GM12878 (cell line): Measurements from ENCODE around the gene DIRAS3. TPM values are rescaled to one million over a fixed set of nuclear protein-coding genes. Genes with fewer than 3 reads are reported as not detected.
A peak's percentile ranks its signal among the peaks of the same experiment; 100 is the strongest.
"Not testable (repeated sequence)": the region's sequence is repeated elsewhere in the genome, so short reads cannot be mapped to it uniquely, and the experiment has no call there.

ENCODE experiments used
- ATAC-seq: fragments of 200-7000 bp; cut with Tn5 transposase; 3 replicates; pipeline ENCODE4 v1.9.1; 2020; ENCODE audit warnings: mild to moderate bottlenecking, moderate library complexity
- BruUV-seq: library from RNA; stranded (reverse); fragments of 400-500 nt; replicated peaks from 2 replicates; lab custom pipeline; 2021; lab: Mats Ljungman, UMichigan
- CTCF ChIA-PET: fragments of 300-600 bp; sonication (Branson Sonifier 250); formaldehyde crosslinking; extraction: SDS; loops from one replicate; lab custom pipeline; 2021; ENCODE audit warnings: inconsistent platforms; lab: Yijun Ruan, JAX
- POLR2A ChIA-PET: fragments of 350-600 bp; formaldehyde crosslinking; extraction: SDS; loops from one replicate; lab custom pipeline; 2021; ENCODE audit warnings: inconsistent platforms; lab: Charles Lee
- RAD21 ChIA-PET: fragments of 300-600 bp; sonication (Branson Sonifier 250); formaldehyde crosslinking; loops from one replicate; lab custom pipeline; 2023; ENCODE audit warnings: antibody characterized with exemption; ENCODE audit not compliant: unreplicated experiment; lab: Charles Lee
- SMC1A ChIA-PET: fragments of 300-600 bp; sonication (Branson Sonifier 250); formaldehyde crosslinking; loops from one replicate; lab custom pipeline; 2023; ENCODE audit not compliant: unreplicated experiment, uncharacterized antibody; lab: Charles Lee
- DNase-seq: peaks from one replicate; pipeline ENCODE4 v3.0.0-alpha.2; 2011; ENCODE audit warnings: low read depth, low spot score
- FAIRE-seq: peaks from 3 replicates; lab custom pipeline; 2011; peaks lifted over from hg19 to GRCh38; lab: Jason Lieb, UNC
- H2AFZ ChIP-seq: 2 replicates; pipeline ENCODE4 v1.6.0; 2011; ENCODE audit warnings: low read depth, low read length, control low read depth; ENCODE audit not compliant: control insufficient read depth
- H3K27ac ChIP-seq: 2 replicates; pipeline ENCODE4 v1.5.1; 2011; ENCODE audit warnings: control low read depth; ENCODE audit not compliant: control insufficient read depth, insufficient read depth
- H3K27me3 ChIP-seq, 2 experiments: replicated peaks in 1 of 2; 2 replicates each; pipeline versions ENCODE4 v1.6.0 to v1.6.1; 2011; ENCODE audit warnings: low read length in 1 of 2; ENCODE audit not compliant: control insufficient read depth in 2 of 2, insufficient read depth in 2 of 2
- H3K36me3 ChIP-seq, 2 experiments: 2 replicates each; pipeline ENCODE4 v1.5.1; 2011; ENCODE audit warnings: low read length in 1 of 2; ENCODE audit not compliant: control insufficient read depth in 2 of 2, insufficient read depth in 2 of 2
- H3K4me1 ChIP-seq: 2 replicates; pipeline ENCODE4 v1.6.1; 2011; ENCODE audit warnings: mild to moderate bottlenecking, low read length, moderate library complexity, mixed read lengths; ENCODE audit not compliant: control insufficient read depth, insufficient read depth
- H3K4me2 ChIP-seq: 2 replicates; pipeline ENCODE4 v1.6.0; 2011; ENCODE audit warnings: control low read depth; ENCODE audit not compliant: control insufficient read depth, insufficient read depth
- H3K4me3 ChIP-seq: fragments of 200-600 bp; sonication (generic); 2 replicates; pipeline ENCODE4 v1.5.1; 2016
- H3K79me2 ChIP-seq: 2 replicates; pipeline ENCODE4 v1.6.0; 2011; ENCODE audit warnings: low read length; ENCODE audit not compliant: control insufficient read depth, insufficient read depth
- H3K9ac ChIP-seq: 2 replicates; pipeline ENCODE4 v1.8.0; 2011; ENCODE audit warnings: low read length, control low read depth, mixed read lengths; ENCODE audit not compliant: control insufficient read depth, insufficient read depth
- H3K9me3 ChIP-seq: replicated peaks from 3 replicates; pipeline ENCODE4 v1.5.1; 2011; ENCODE audit warnings: mild to moderate bottlenecking, low read length; ENCODE audit not compliant: control insufficient read depth, insufficient read depth
- H4K20me1 ChIP-seq: 2 replicates; pipeline ENCODE4 v1.6.0; 2011; ENCODE audit not compliant: control insufficient read depth, insufficient read depth
- CTCF ChIP-seq, 3 experiments: IDR thresholded peaks in 2 of 3; conservative IDR thresholded peaks in 1 of 3; 2 replicates each; pipeline ENCODE4 v1.5.1; 2011; ENCODE audit warnings: low read depth in 3 of 3, low read length in 3 of 3, mild to moderate bottlenecking in 3 of 3, control low read depth in 2 of 3, moderate library complexity in 2 of 3, inconsistent platforms in 1 of 3, mixed read lengths in 1 of 3; ENCODE audit not compliant: control insufficient read depth in 2 of 3, insufficient read depth in 1 of 3; ENCODE audit errors: extremely low read depth in 1 of 3
- WGBS: methylation state at CpG from one replicate; pipeline ENCODE4 v1.1.6; 2016; ENCODE audit warnings: low lambda C conversion rate; ENCODE audit not compliant: insufficient replicate concordance, insufficient coverage; ENCODE audit errors: missing lambda C conversion rate; 5-methylcytosine and 5-hydroxymethylcytosine counted together
- in situ Hi-C: fragments of 300-500 bp; cut with MboI; formaldehyde crosslinking; loops from 9 replicates; pipeline ENCODE4 v1.14.3; 2018; ENCODE audit warnings: mixed read lengths
- intact Hi-C: fragments of 100-400 bp; cut with micrococcal nuclease; formaldehyde crosslinking; loops from one replicate; pipeline ENCODE4 v1.14.2; 2022; ENCODE audit not compliant: unreplicated experiment
- polyA plus RNA-seq, 11 experiments: library from polyadenylated mRNA; depleted of rRNA in 4 of 11; unstranded in 6 of 11; stranded (reverse) in 5 of 11; fragments of >200 nt; fragmentation: Nextera tagmentation in 4 of 11; fragmentation: Illumina TruSeq in 1 of 11; extraction: Ambion mirVana in 4 of 11; extraction: Trizol in 1 of 11; gene quantifications; 1 replicate in 1 of 11; 2 replicates in 10 of 11; pipeline versions ENCODE4 v1.2.1 to v1.2.3, GENCODE V29; 2011 to 2016; ENCODE audit warnings: inconsistent platforms in 2 of 11, missing spikeins in 2 of 11, low read depth in 1 of 11
- total RNA-seq, 4 experiments: library from RNA; depleted of rRNA in 3 of 4; stranded (reverse); fragments of >200 nt in 3 of 4; fragmentation: Illumina TruSeq in 1 of 4; extraction: Trizol in 1 of 4; gene quantifications; 2 replicates each; pipeline versions ENCODE4 v1.2.1 to v1.2.3, GENCODE V29; 2013 to 2021
- TF ChIP-seq, protein P1 (sequence below): fragments of 450-650 bp; IDR thresholded peaks from 2 replicates; pipeline ENCODE4 v1.6.1; 2017; ENCODE audit warnings: borderline replicate concordance

Gene DIRAS3
- total and polyA plus RNA-seq, 10 of the 15 experiments (the other 5 are each of a cell fraction or from before 2014, with no cell fraction given) = not detected

DNA sequence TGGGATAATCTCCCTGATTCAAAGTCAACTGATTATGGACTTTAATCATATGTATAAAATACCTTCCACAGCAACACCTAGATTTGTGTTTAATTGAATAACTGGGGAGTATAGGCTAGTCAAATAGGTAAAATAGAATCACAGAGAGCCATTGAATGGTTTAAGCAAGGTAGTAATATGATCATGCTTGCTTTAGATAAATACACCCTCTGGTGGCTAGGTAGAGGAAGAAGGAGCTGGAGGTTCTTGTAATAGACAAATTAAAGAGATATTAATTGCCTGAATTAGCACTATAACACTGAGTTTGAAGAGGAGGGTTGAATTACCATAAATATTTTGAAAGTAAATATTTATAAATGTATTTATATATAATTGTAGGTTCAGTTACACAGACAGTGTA lies 40.3 kb downstream of the DIRAS3 start:
- CTCF ChIA-PET = interaction anchor here (0.5 to 4.4 kb wide), 14 partner anchors 9 to 477 kb away, joined by 3 to 54 read pairs (median 4); no protein-coding TSS in a partner anchor
- H4K20me1 ChIP-seq = no peaks in the 10 kb centered on the region
- POLR2A ChIA-PET = interaction anchor here (1.0 kb wide), 1 partner anchor 244 kb away, joined by 4 read pairs; no protein-coding TSS in a partner anchor
- no peaks in the 10 kb centered on the region for H3K79me2 ChIP-seq
- no peaks in the 10 kb centered on the region for H3K27me3 ChIP-seq
- H3K9me3 ChIP-seq = no peaks in the 10 kb centered on the region
- H3K4me2 ChIP-seq = no peak overlapping the region
- H3K4me1 ChIP-seq = no peaks in the 10 kb centered on the region
- ATAC-seq (no peak), FAIRE-seq (no peak), DNase-seq (no peak)
- SMC1A ChIA-PET = interaction anchor here (0.5 to 3.9 kb wide), 8 partner anchors 9 to 478 kb away, joined by 3 to 37 read pairs (median 4); no protein-coding TSS in a partner anchor
- intact Hi-C loops (no loop called here), in situ Hi-C loops (no loop called here)
- RAD21 ChIA-PET = interaction anchor here (1.0 to 3.0 kb wide), 11 partner anchors 153 to 484 kb away, joined by 3 to 30 read pairs (median 4); no protein-coding TSS in a partner anchor
- no peak overlapping the region for H3K9ac ChIP-seq
- no peak overlapping the region for H3K4me3 ChIP-seq
- H3K27ac ChIP-seq = no peak overlapping the region
- H3K36me3 ChIP-seq = no peaks in the 10 kb centered on the region
- TF ChIP-seq, protein P1, sequence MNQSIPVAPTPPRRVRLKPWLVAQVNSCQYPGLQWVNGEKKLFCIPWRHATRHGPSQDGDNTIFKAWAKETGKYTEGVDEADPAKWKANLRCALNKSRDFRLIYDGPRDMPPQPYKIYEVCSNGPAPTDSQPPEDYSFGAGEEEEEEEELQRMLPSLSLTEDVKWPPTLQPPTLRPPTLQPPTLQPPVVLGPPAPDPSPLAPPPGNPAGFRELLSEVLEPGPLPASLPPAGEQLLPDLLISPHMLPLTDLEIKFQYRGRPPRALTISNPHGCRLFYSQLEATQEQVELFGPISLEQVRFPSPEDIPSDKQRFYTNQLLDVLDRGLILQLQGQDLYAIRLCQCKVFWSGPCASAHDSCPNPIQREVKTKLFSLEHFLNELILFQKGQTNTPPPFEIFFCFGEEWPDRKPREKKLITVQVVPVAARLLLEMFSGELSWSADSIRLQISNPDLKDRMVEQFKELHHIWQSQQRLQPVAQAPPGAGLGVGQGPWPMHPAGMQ = no peak
- peak in 1 of 3 experiments; percentile 6; a peak in 1 of 6 replicates for TF ChIP-seq CTCF (IDR thresholded peaks at IDR 0.05 in 2 of 3, conservative IDR thresholded peaks at IDR 0.05 in 1 of 3; ENCODE audit: control insufficient read depth in 2 of 3, extremely low read depth in 1 of 3, insufficient read depth in 1 of 3, low read depth in 3 of 3, low read length in 3 of 3)
- H2AFZ ChIP-seq = no peak overlapping the region
- BruUV-seq = no TSS peak

DNA sequence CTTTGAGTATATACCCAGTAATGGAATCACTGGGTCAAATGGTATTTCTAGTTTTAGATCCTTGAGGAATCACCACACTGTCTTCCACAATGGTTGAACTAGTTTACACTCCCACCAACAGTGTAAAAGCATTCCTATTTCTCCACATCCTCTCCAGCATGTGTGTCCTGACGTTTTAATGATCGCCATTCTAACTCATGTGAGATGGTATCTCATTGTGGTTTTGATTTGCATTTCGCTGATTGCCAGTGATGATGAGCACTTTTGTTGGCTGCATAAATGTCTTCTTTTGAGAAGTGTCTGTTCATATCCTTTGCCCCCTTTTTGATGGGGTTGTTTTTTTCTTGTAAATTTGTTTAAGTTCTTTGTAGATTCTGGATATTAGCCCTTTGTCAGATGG lies 46.8 kb downstream of the DIRAS3 start:
- POLR2A ChIA-PET, H3K9me3 ChIP-seq, H3K4me1 ChIP-seq, H3K79me2 ChIP-seq, H3K9ac ChIP-seq, BruUV-seq, H3K36me3 ChIP-seq, DNase-seq, H3K27me3 ChIP-seq, H3K27ac ChIP-seq, H3K4me3 ChIP-seq, in situ Hi-C loops, intact Hi-C loops, H4K20me1 ChIP-seq, SMC1A ChIA-PET, RAD21 ChIA-PET, CTCF ChIA-PET, H2AFZ ChIP-seq, H3K4me2 ChIP-seq, ATAC-seq, FAIRE-seq: not testable (repeated sequence)
- WGBS = 92% methylated on average over 3 of the region's 3 CpGs
